ACC112 (cell line): ENCODE results near the gene SPG7.

Source experiments
- H2AFZ ChIP-seq: fragments of 200-600 bp; sonication (generic); one replicate; pipeline ENCODE4 v1.6.0; 2017; ENCODE audit warnings: antibody characterized with exemption, low read length; ENCODE audit not compliant: unreplicated experiment
- H3K27ac ChIP-seq: fragments of 200-600 bp; sonication (generic); 2 replicates; pipeline ENCODE4 v1.5.1; 2014; ENCODE audit warnings: low read depth, mild to moderate bottlenecking, antibody characterized with exemption, low read length, moderate library complexity
- H3K27me3 ChIP-seq: fragments of 200-600 bp; sonication (generic); 2 replicates; pipeline ENCODE4 v1.6.1; 2014; ENCODE audit warnings: mild to moderate bottlenecking, antibody characterized with exemption, low read length, moderate library complexity, mixed read lengths; ENCODE audit not compliant: insufficient read depth
- H3K36me3 ChIP-seq: fragments of 200-600 bp; sonication (generic); 2 replicates; pipeline ENCODE4 v1.6.1; 2016; ENCODE audit warnings: mild to moderate bottlenecking, antibody characterized with exemption, low read length, moderate library complexity, mixed read lengths; ENCODE audit not compliant: insufficient read depth
- H3K4me1 ChIP-seq: fragments of 200-600 bp; sonication (generic); one replicate; pipeline ENCODE4 v1.6.1; 2016; ENCODE audit warnings: low read length, mixed read lengths; ENCODE audit not compliant: insufficient read depth, unreplicated experiment, control insufficient read depth
- H3K4me3 ChIP-seq: fragments of 200-600 bp; sonication (generic); 2 replicates; pipeline ENCODE4 v1.5.1; 2014; ENCODE audit warnings: mild to moderate bottlenecking, low read depth, low read length
- H3K79me2 ChIP-seq: fragments of 200-600 bp; sonication (generic); one replicate; pipeline ENCODE4 v1.6.0; 2016; ENCODE audit warnings: low read length; ENCODE audit not compliant: control insufficient read depth, unreplicated experiment, insufficient read depth

Gene SPG7

GRCh38 chr16:89601906-89602272 lies 93.7 kb downstream of the SPG7 start:
- peaks cover 16% of the 10 kb centered on the region for H3K4me1 ChIP-seq
- no peaks in the 10 kb centered on the region for H3K27me3 ChIP-seq
- H3K79me2 ChIP-seq: no peaks in the 10 kb centered on the region
- H3K27ac ChIP-seq: peak overlapping the region; percentile 66
- peak overlapping the region; percentile 26 for H2AFZ ChIP-seq
- H3K4me3 ChIP-seq: peak overlapping the region; percentile 16; the same call in 1 of the 2 replicates
- no peaks in the 10 kb centered on the region for H3K36me3 ChIP-seq

GRCh38 chr16:89602273-89602951 lies 94.2 kb downstream of the SPG7 start:
- H3K4me1 ChIP-seq: peaks cover 16% of the 10 kb centered on the region
- H3K27ac ChIP-seq: peak overlapping the region; percentile 66
- H3K36me3 ChIP-seq: no peaks in the 10 kb centered on the region
- H2AFZ ChIP-seq: peak overlapping the region; percentile 26
- H3K4me3 ChIP-seq: peak overlapping the region; percentile 26
- H3K79me2 ChIP-seq: no peaks in the 10 kb centered on the region
- H3K27me3 ChIP-seq: no peaks in the 10 kb centered on the region

- peak overlapping the region; percentile 66; the same call in 1 of the 2 replicates for H3K27ac ChIP-seq
Measured at GRCh38 chr16:89602952-89603590, 94.9 kb downstream of the SPG7 start.

GRCh38 chr16:89604764-89605163 lies 96.6 kb downstream of the SPG7 start:
- Histone ChIP-seq H3K4me3 (no peak overlapping the region), H3K4me1 (peaks cover 19% of the 10 kb centered on the region), H3K27ac (no peak overlapping the region), H2AFZ (no peak overlapping the region), H3K79me2 (no peaks in the 10 kb centered on the region), H3K27me3 (no peaks in the 10 kb centered on the region), H3K36me3 (no peaks in the 10 kb centered on the region)

More at GRCh38 chr16:89602952-89603590, 94.9 kb downstream of the SPG7 start:
- Histone ChIP-seq H3K27me3 (no peaks in the 10 kb centered on the region), H2AFZ (no peak overlapping the region), H3K79me2 (no peaks in the 10 kb centered on the region), H3K36me3 (no peaks in the 10 kb centered on the region), H3K4me1 (peaks cover 16% of the 10 kb centered on the region), H3K4me3 (peak overlapping the region; percentile 26; the same call in 1 of the 2 replicates)

DNA sequence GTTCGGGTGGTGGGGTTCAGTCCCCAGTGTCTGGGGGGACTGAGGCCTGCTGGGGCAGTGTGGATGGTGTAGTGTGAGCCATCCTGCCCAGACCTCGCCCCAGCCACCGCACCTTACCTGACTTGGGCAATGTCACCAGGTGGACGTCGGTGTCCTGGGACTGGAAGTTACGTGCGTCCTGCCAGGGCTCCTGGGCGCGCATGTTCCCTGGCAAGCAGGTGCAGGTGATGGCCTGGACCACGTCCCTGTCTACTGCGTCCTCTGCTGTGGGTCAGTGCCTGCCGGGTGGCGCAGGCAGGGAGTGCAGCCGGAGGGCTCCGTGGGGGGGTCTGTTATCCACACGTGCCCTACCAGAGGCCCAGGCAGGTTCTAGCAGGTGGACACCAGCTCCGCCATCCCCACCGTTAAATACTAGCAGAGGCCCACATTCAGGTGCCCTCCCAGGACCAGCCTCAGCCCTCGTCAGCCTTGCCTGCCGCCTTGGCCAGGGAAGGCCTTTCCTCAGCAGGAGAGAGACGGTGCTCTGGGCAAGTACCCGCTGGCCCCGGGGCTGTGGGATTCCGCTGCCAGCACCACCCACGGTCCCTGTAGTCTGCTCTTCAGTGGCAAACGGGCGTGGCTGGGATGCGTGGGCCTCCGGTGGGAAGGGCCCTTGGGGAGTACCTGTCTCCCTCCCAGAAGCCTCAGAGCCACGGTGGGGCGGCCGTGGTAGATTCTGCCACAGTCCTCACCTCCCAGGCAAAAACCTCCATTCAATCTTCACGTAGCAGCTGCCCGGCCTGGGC lies 97.2 kb downstream of the SPG7 start:
- Histone ChIP-seq H3K27ac (no peak overlapping the region), H3K79me2 (no peaks in the 10 kb centered on the region), H3K4me3 (no peak overlapping the region), H3K36me3 (no peaks in the 10 kb centered on the region), H3K4me1 (peaks cover 19% of the 10 kb centered on the region), H3K27me3 (no peaks in the 10 kb centered on the region), H2AFZ (no peak overlapping the region)

DNA sequence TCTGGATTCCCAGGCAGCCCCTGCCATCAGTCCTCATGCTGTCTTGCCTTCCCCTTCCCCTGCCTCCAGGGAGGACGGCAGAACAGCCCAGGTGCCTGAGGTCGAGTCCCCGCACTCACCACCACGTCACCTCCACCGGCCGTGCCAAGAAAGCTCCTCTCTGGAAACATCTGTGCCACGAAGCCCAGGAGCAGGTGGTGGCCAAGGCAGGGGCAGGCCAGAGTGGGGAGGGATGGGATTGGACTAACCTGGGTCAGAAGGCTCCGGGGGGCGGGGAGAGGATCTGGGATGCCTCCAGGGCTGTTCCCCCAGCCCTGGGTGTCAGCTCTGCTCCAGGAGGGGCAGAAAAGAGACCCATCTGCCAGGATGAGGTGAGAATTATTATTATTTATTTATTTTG lies 97.8 kb downstream of the SPG7 start:
- no peaks in the 10 kb centered on the region for H3K36me3 ChIP-seq
- no peaks in the 10 kb centered on the region for H3K79me2 ChIP-seq
- peaks cover 17% of the 10 kb centered on the region for H3K4me1 ChIP-seq
- no peak overlapping the region for H3K4me3 ChIP-seq
- H3K27ac ChIP-seq: no peak overlapping the region
- H2AFZ ChIP-seq: no peak overlapping the region
- no peaks in the 10 kb centered on the region for H3K27me3 ChIP-seq
